ENCODE data around the gene COPS4. TPM values are rescaled to one million over a fixed set of nuclear protein-coding genes. Genes with fewer than 3 reads are reported as not detected.
A peak's percentile ranks its signal among the peaks of the same experiment; 100 is the strongest.

Gene COPS4
- total RNA-seq, 1 experiment from 2014 or later, result 58.3 TPM

- Histone ChIP-seq H3K4me2 (ENCODE audit: low read length) (peak overlapping the region; percentile 37), H3K4me1 (ENCODE audit: insufficient read depth, low read length) (peaks cover 24% of the 10 kb centered on the region), H3K4me3 (ENCODE audit: low read length) (peak overlapping the region; percentile 9; the same call in 1 of the 2 replicates), H3K79me2 (ENCODE audit: low read length) (no peaks in the 10 kb centered on the region), H4K20me1 (ENCODE audit: low read length) (no peaks in the 10 kb centered on the region), H3K9ac (ENCODE audit: low read length) (no peak overlapping the region), H3F3A (ENCODE audit: low read length, unreplicated experiment) (peaks cover 4% of the 10 kb centered on the region), H3K9me3 (ENCODE audit: low read length) (no peaks in the 10 kb centered on the region), H2AFZ (ENCODE audit: low read length) (peak overlapping the region; percentile 21), H3K27ac (ENCODE audit: low read length) (no peak overlapping the region), H3K36me3 (ENCODE audit: low read depth, low read length) (no peaks in the 10 kb centered on the region), H3K9me2 (replicated peaks; ENCODE audit: low read length) (no peaks in the 10 kb centered on the region), H3K27me3 (ENCODE audit: low read length) (no peaks in the 10 kb centered on the region)
- CTCF ChIA-PET, result no interaction called here
- TF ChIP-seq, protein P1, sequence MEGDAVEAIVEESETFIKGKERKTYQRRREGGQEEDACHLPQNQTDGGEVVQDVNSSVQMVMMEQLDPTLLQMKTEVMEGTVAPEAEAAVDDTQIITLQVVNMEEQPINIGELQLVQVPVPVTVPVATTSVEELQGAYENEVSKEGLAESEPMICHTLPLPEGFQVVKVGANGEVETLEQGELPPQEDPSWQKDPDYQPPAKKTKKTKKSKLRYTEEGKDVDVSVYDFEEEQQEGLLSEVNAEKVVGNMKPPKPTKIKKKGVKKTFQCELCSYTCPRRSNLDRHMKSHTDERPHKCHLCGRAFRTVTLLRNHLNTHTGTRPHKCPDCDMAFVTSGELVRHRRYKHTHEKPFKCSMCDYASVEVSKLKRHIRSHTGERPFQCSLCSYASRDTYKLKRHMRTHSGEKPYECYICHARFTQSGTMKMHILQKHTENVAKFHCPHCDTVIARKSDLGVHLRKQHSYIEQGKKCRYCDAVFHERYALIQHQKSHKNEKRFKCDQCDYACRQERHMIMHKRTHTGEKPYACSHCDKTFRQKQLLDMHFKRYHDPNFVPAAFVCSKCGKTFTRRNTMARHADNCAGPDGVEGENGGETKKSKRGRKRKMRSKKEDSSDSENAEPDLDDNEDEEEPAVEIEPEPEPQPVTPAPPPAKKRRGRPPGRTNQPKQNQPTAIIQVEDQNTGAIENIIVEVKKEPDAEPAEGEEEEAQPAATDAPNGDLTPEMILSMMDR (conservative IDR thresholded peaks at IDR 0.05; ENCODE audit: low read depth, low read length), result no peak
- TF ChIP-seq EZH2phosphoT487 (IDR thresholded peaks at IDR 0.05; ENCODE audit: borderline replicate concordance, low read length) (no peak), EZH2 (IDR thresholded peaks at IDR 0.05; ENCODE audit: low read length, unreplicated experiment) (no peak)
- intact Hi-C loops (cut with micrococcal nuclease), result loop anchor here (5.0 kb wide), 1 partner anchor 43 kb away; no protein-coding TSS in a partner anchor
- ATAC-seq, result peak; percentile 40
- peak; percentile 29 for DNase-seq
- POLR2A ChIA-PET (ENCODE audit: unreplicated experiment), result no interaction called here
- BruUV-seq (replicated peaks), result TSS peak; percentile 17
Observed at GRCh38 chr4:83115000-83115399, 80.0 kb downstream of the COPS4 start.

- H3K27me3 ChIP-seq (ENCODE audit: low read length), result no peaks in the 10 kb centered on the region
- H3K4me1 ChIP-seq (ENCODE audit: insufficient read depth, low read length), result peaks cover 20% of the 10 kb centered on the region
- TF ChIP-seq EZH2phosphoT487 (IDR thresholded peaks at IDR 0.05; ENCODE audit: borderline replicate concordance, low read length), result no peak
- TF ChIP-seq, protein P1 (conservative IDR thresholded peaks at IDR 0.05; ENCODE audit: low read depth, low read length), result no peak
- no peak for TF ChIP-seq EZH2 (IDR thresholded peaks at IDR 0.05; ENCODE audit: low read length, unreplicated experiment)
- H3K4me3 ChIP-seq (ENCODE audit: low read length), result no peak overlapping the region
- no peaks in the 10 kb centered on the region for H3K9me3 ChIP-seq (ENCODE audit: low read length)
- no peak for ATAC-seq
- H3F3A ChIP-seq (ENCODE audit: low read length, unreplicated experiment), result peaks cover 4% of the 10 kb centered on the region
- H3K4me2 ChIP-seq (ENCODE audit: low read length), result no peak overlapping the region
- H3K27ac ChIP-seq (ENCODE audit: low read length), result 0 out of 2 replicates have a peak overlapping the region, but pooled peaks have one; percentile 12
- no peak overlapping the region for H3K9ac ChIP-seq (ENCODE audit: low read length)
- H3K79me2 ChIP-seq (ENCODE audit: low read length), result no peaks in the 10 kb centered on the region
- no peak for DNase-seq
- no peaks in the 10 kb centered on the region for H4K20me1 ChIP-seq (ENCODE audit: low read length)
- H3K9me2 ChIP-seq (replicated peaks; ENCODE audit: low read length), result no peaks in the 10 kb centered on the region
- no peaks in the 10 kb centered on the region for H3K36me3 ChIP-seq (ENCODE audit: low read depth, low read length)
- POLR2A ChIA-PET (ENCODE audit: unreplicated experiment), result no interaction called here
- BruUV-seq (replicated peaks), result no TSS peak
- CTCF ChIA-PET, result no interaction called here
- intact Hi-C loops (cut with micrococcal nuclease), result no loop called here
- no peak overlapping the region for H2AFZ ChIP-seq (ENCODE audit: low read length)
Observed at GRCh38 chr4:83115656-83116285, 80.8 kb downstream of the COPS4 start.

DNA sequence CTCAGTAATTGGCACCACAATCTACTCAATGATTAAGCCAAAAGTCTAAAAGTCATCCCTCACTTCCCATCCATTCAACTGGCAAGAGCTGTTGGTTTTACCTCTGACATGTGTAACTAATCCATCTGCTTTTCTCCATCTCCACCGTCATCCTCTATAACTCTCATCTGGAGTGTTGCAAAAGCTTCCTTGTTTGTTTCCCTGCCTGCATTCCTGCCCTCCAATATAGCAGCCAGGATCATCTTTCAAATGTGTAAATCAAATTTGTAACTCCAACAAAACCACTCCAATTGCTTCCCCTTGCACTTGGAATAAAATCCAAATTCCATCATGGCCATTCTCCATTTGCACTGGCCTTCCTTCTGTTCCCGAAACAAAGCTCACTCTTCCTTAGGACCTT is 83.9 kb downstream of the COPS4 start:
- H3K36me3 ChIP-seq (ENCODE audit: low read depth, low read length), result no peaks in the 10 kb centered on the region
- intact Hi-C loops (cut with micrococcal nuclease), result no loop called here
- H3K9me2 ChIP-seq (replicated peaks; ENCODE audit: low read length), result no peaks in the 10 kb centered on the region
- H3K9me3 ChIP-seq (ENCODE audit: low read length), result no peaks in the 10 kb centered on the region
- DNase-seq (no peak), ATAC-seq (no peak)
- CTCF ChIA-PET, result no interaction called here
- H3K4me2 ChIP-seq (ENCODE audit: low read length), result no peak overlapping the region
- H4K20me1 ChIP-seq (ENCODE audit: low read length), result no peaks in the 10 kb centered on the region
- no peak overlapping the region for H3K4me3 ChIP-seq (ENCODE audit: low read length)
- POLR2A ChIA-PET (ENCODE audit: unreplicated experiment), result interaction anchor here (0.6 kb wide), 1 partner anchor 24 kb away, joined by 3 read pairs; no protein-coding TSS in a partner anchor
- TF ChIP-seq, protein P1 (conservative IDR thresholded peaks at IDR 0.05; ENCODE audit: low read depth, low read length), result no peak
- TF ChIP-seq EZH2 (IDR thresholded peaks at IDR 0.05; ENCODE audit: low read length, unreplicated experiment), result no peak
- TF ChIP-seq EZH2phosphoT487 (IDR thresholded peaks at IDR 0.05; ENCODE audit: borderline replicate concordance, low read length), result no peak
- no peak overlapping the region for H2AFZ ChIP-seq (ENCODE audit: low read length)
- H3F3A ChIP-seq (ENCODE audit: low read length, unreplicated experiment), result peaks cover 4% of the 10 kb centered on the region
- H3K9ac ChIP-seq (ENCODE audit: low read length), result no peak overlapping the region
- H3K79me2 ChIP-seq (ENCODE audit: low read length), result no peaks in the 10 kb centered on the region
- peaks cover 18% of the 10 kb centered on the region for H3K4me1 ChIP-seq (ENCODE audit: insufficient read depth, low read length)
- BruUV-seq (replicated peaks), result no TSS peak
- H3K27me3 ChIP-seq (ENCODE audit: low read length), result no peaks in the 10 kb centered on the region
- no peak overlapping the region for H3K27ac ChIP-seq (ENCODE audit: low read length)
